GM21447 (cell line): ENCODE data around the gene KRTAP4-1.
"Not testable (repeated sequence)": the region's sequence is repeated elsewhere in the genome, so short reads cannot be mapped to it uniquely, and the experiment has no call there.

Experiments used
- ATAC-seq: cut with Tn5 transposase; IDR thresholded peaks from one replicate; pipeline ENCODE4 v1.9.1; 2021; ENCODE audit not compliant: unreplicated experiment

The KRTAP4-1 gene

GRCh38 chr17:41184480-41184961 is at the start of gene KRTAP4-1:
Gene KRTAP4-1 (minus strand): TSS chr17:41184911. CDS start chr17:41184854, 57 bp downstream.
- ATAC-seq = no peak

DNA sequence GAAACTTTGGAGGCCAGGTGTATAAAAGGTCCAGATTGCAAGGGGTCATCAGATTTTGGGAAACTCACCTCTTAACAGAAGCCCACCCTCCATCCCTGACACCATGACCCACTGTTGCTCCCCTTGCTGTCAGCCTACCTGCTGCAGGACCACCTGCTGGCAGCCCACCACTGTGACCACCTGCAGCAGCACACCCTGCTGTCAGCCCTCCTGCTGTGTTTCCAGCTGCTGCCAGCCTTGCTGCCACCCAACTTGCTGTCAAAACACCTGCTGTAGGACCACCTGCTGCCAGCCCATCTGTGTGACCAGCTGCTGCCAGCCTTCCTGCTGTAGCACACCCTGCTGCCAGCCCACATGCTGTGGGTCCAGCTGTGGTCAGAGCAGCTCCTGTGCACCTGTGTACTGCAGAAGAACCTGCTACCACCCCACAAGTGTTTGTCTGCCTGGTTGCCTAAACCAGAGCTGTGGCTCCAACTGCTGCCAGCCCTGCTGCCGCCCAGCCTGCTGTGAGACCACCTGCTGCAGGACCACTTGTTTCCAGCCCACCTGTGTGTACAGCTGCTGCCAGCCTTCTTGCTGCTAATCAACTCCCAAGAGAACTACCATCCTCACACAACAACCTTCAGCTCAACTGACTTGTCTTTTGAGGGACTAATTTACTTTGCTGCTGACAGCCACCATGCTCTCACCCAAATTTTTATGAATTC is 47.8 kb upstream of the KRTAP4-1 start, which contains the start of gene KRTAP9-3:
Gene KRTAP9-3 (plus strand): TSS at position 51 of the 707 bp plus-strand sequence. CDS start 53 bp downstream, at position 104.
- ATAC-seq = not testable (repeated sequence)

DNA sequence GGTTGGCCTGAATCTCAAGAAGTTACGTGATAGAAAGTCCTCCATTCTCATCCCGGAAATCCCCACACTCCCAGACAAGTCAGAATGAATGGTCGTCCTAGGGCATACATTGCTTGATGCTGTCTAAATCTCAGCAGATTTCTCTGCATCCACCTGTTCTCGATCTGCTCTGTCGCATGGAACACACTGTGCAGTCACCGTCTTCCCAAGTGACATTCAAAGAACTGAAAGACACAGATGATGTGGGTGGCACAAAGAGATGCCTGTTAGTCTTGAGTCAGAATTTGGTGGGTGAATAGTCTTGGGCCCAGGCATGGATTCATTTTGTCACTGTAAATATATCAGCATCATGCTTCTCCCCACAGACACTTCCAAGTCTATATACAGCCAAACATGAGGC is 47.0 kb upstream of the KRTAP4-1 start:
- ATAC-seq = no peak

DNA sequence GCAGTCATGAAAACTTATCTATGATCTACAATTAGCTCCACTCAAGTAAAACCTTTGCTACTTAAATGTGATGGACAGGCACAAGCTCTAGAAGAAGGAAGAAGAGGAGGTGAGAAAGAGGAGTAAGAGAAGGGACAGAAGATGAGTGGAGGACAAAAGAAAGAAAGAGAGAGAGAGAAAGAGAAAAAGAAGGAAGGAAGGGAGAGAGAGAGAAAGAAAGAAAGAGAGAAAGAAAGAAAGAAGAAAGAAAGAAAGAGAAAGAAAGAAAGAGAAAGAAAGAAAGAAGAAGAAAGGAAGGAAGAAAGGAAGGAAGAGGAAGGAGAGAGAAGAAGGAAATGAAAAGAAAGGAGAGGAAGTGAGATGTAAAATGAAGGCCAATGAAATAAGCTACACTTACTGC is 45.4 kb upstream of the KRTAP4-1 start:
- ATAC-seq = no peak

DNA sequence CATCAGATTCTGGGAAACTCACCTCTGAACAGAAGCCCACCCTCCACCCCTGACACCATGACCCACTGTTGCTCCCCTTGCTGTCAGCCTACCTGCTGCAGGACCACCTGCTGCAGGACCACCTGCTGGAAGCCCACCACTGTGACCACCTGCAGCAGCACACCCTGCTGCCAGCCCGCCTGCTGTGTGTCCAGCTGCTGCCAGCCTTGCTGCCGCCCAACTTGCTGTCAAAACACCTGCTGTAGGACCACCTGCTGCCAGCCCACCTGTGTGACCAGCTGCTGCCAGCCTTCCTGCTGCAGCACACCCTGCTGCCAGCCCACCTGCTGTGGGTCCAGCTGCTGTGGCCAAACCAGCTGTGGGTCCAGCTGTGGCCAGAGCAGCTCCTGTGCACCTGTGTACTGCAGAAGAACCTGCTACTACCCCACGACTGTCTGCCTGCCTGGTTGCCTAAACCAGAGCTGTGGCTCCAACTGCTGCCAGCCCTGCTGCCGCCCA is 41.9 kb upstream of the KRTAP4-1 start, which contains the start of gene KRTAP9-2:
Gene KRTAP9-2 (plus strand): TSS at position 51 of the 498 bp plus-strand sequence. CDS start 7 bp downstream, at position 58.
- not testable (repeated sequence) for ATAC-seq

- ATAC-seq = no peak
Observed at GRCh38 chr17:41226051-41226450, 41.3 kb upstream of the KRTAP4-1 start.

- no peak for ATAC-seq
Observed at GRCh38 chr17:41223821-41224220, 39.1 kb upstream of the KRTAP4-1 start.

- ATAC-seq = no peak
Observed at GRCh38 chr17:41215681-41216080, 31.0 kb upstream of the KRTAP4-1 start.

- ATAC-seq = no peak
Observed at GRCh38 chr17:41212524-41213169, 27.9 kb upstream of the KRTAP4-1 start.

DNA sequence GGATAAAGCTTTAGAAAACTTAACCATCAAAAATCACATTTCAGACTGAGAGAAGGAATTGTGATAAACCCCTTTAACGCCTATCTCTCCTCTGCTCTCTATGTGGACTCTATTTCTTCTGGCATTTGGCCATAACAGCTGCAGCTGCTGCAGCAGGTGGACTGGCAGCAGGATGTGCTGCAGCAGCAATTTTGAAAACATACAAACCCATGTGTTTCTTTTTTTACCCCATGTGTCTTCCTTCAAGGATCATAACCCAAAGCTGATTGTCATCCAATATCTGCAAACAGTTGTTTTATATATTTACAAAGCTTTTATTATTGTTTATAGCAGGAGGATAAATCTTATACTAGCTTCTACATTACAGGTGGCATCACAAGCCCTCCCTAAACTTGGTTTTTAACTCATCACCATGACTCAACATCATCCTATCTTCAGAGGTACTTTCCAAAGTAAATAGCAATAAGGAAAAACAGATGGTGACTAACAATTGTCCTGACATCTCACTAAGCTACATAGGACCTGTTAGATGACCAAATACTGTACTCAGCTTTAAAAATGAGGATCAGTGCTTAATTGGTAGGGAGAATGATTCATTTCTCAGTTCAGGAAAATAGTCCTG is 27.2 kb upstream of the KRTAP4-1 start:
- no peak for ATAC-seq

- ATAC-seq = no peak
Observed at GRCh38 chr17:41199421-41200078, 14.8 kb upstream of the KRTAP4-1 start.

- no peak for ATAC-seq
Observed at GRCh38 chr17:41196068-41196467, 11.4 kb upstream of the KRTAP4-1 start.

- no peak for ATAC-seq
Observed at GRCh38 chr17:41190328-41190727, 5.6 kb upstream of the KRTAP4-1 start.

DNA sequence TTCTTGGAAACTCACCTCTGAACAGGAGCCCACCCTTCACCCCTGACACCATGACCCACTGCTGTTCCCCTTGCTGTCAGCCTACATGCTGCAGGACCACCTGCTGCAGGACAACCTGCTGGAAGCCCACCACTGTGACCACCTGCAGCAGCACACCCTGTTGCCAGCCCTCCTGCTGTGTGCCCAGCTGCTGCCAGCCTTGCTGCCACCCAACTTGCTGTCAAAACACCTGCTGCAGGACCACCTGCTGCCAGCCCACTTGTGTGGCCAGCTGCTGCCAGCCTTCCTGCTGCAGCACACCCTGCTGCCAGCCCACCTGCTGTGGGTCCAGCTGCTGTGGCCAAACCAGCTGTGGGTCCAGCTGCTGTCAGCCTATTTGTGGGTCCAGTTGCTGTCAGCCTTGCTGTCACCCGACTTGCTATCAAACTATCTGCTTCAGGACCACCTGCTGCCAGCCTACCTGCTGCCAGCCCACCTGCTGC is 5.2 kb upstream of the KRTAP4-1 start, which contains the start of gene KRTAP9-1:
Gene KRTAP9-1 (plus strand): TSS at position 51 of the 482 bp plus-strand sequence. CDS start 0 bp downstream, at position 51.
- ATAC-seq = not testable (repeated sequence)

GRCh38 chr17:41186872-41187271 is 2.2 kb upstream of the KRTAP4-1 start:
- no peak for ATAC-seq

- no peak for ATAC-seq
Observed at GRCh38 chr17:41185001-41185400, 290 bp upstream of the KRTAP4-1 start.

GRCh38 chr17:41178843-41179616 is 5.7 kb downstream of the KRTAP4-1 start:
- ATAC-seq = no peak

GRCh38 chr17:41178341-41178740 is 6.4 kb downstream of the KRTAP4-1 start:
- no peak for ATAC-seq

- ATAC-seq = no peak
Observed at GRCh38 chr17:41177727-41178271, 6.9 kb downstream of the KRTAP4-1 start, which contains the start of gene KRTAP4-2. Gene KRTAP4-2 (minus strand): TSS chr17:41178221. CDS start chr17:41178164, 57 bp downstream.
